PC-3 (cell line): ENCODE measurements around the gene TIMP2. TPM values are rescaled to one million over a fixed set of nuclear protein-coding genes. Genes with fewer than 3 reads are reported as not detected.
A peak's percentile ranks its signal among the peaks of the same experiment; 100 is the strongest.

Experiments
- ATAC-seq: fragments of 200-7000 bp; cut with Tn5 transposase; 2 replicates; pipeline ENCODE4 v1.9.1; 2020; ENCODE audit warnings: mild to moderate bottlenecking, moderate library complexity
- BruUV-seq: library from RNA; stranded (reverse); fragments of 400-500 nt; replicated peaks from 2 replicates; lab custom pipeline; 2021; lab: Mats Ljungman, UMichigan
- CTCF ChIA-PET: fragments of 300-600 bp; sonication (Branson Sonifier 250); formaldehyde crosslinking; loops from one replicate; lab custom pipeline; 2022; ENCODE audit warnings: antibody characterized with exemption; lab: Charles Lee
- POLR2A ChIA-PET: fragments of 300-600 bp; sonication (Branson Sonifier 250); formaldehyde crosslinking; loops from one replicate; lab custom pipeline; 2022; ENCODE audit warnings: antibody characterized with exemption; ENCODE audit not compliant: unreplicated experiment; lab: Charles Lee
- DNase-seq: peaks from one replicate; pipeline ENCODE4 v3.0.0-alpha.2; 2015
- H2AFZ ChIP-seq: fragments of 300-600 bp; sonication (generic); 2 replicates; pipeline ENCODE4 v1.6.0; 2016; ENCODE audit warnings: antibody characterized with exemption, low read length
- H3F3A ChIP-seq: fragments of 300-600 bp; sonication (generic); one replicate; pipeline ENCODE4 v1.6.0; 2017; ENCODE audit warnings: antibody characterized with exemption, low read length, control low read depth, mild to moderate bottlenecking; ENCODE audit not compliant: unreplicated experiment
- H3K27ac ChIP-seq: fragments of 300-600 bp; sonication (generic); 2 replicates; pipeline ENCODE4 v1.5.1; 2016; ENCODE audit warnings: mild to moderate bottlenecking, low read length
- H3K27me3 ChIP-seq: fragments of 300-600 bp; sonication (generic); 2 replicates; pipeline ENCODE4 v1.6.1; 2016; ENCODE audit warnings: low read length, mixed read lengths
- H3K36me3 ChIP-seq: fragments of 300-600 bp; sonication (generic); 2 replicates; pipeline ENCODE4 v1.6.1; 2016; ENCODE audit warnings: low read depth, mixed run types, low read length, mixed read lengths
- H3K4me1 ChIP-seq: fragments of 300-600 bp; sonication (generic); 2 replicates; pipeline ENCODE4 v1.5.1; 2016; ENCODE audit warnings: low read length; ENCODE audit not compliant: insufficient read depth
- H3K4me2 ChIP-seq: fragments of 300-600 bp; sonication (generic); 2 replicates; pipeline ENCODE4 v1.6.0; 2016; ENCODE audit warnings: low read length
- H3K4me3 ChIP-seq: fragments of 300-600 bp; sonication (generic); 2 replicates; pipeline ENCODE4 v1.5.1; 2016; ENCODE audit warnings: mild to moderate bottlenecking, low read length, mixed read lengths
- H3K79me2 ChIP-seq: fragments of 300-600 bp; sonication (generic); 2 replicates; pipeline ENCODE4 v1.6.1; 2017; ENCODE audit warnings: low read length, mixed read lengths
- H3K9ac ChIP-seq: fragments of 300-600 bp; sonication (generic); 2 replicates; pipeline ENCODE4 v1.6.0; 2016; ENCODE audit warnings: mild to moderate bottlenecking, low read length
- H3K9me2 ChIP-seq: fragments of 300-600 bp; sonication (generic); replicated peaks from 2 replicates; pipeline ENCODE4 v1.6.1; 2016; ENCODE audit warnings: mixed run types, low read length, mixed read lengths
- H3K9me3 ChIP-seq: fragments of 300-600 bp; sonication (generic); 2 replicates; pipeline ENCODE4 v1.6.1; 2016; ENCODE audit warnings: low read length, mixed read lengths
- H4K20me1 ChIP-seq: fragments of 300-600 bp; sonication (generic); 2 replicates; pipeline ENCODE4 v1.6.1; 2016; ENCODE audit warnings: low read length, mixed read lengths
- EZH2 ChIP-seq: fragments of 300-600 bp; sonication (generic); IDR thresholded peaks from one replicate; pipeline ENCODE4 v1.6.1; 2017; ENCODE audit warnings: antibody characterized with exemption, mild to moderate bottlenecking, low read length; ENCODE audit not compliant: unreplicated experiment
- EZH2phosphoT487 ChIP-seq: fragments of 300-600 bp; sonication (generic); IDR thresholded peaks from 2 replicates; pipeline ENCODE4 v1.6.1; 2018; ENCODE audit warnings: mild to moderate bottlenecking, antibody characterized with exemption, low read length, borderline replicate concordance
- intact Hi-C: fragments of 100-400 bp; cut with micrococcal nuclease; formaldehyde crosslinking; loops from 2 replicates; pipeline ENCODE4 v1.9.0; 2023
- total RNA-seq: library from RNA; depleted of rRNA; stranded (reverse); fragments of >200 nt; gene quantifications from 2 replicates; pipeline ENCODE4 v1.2.3, GENCODE V29; 2014
- TF ChIP-seq, protein P1 (sequence below): fragments of 300-600 bp; sonication (generic); conservative IDR thresholded peaks from 2 replicates; pipeline ENCODE4 v1.5.1; 2017; ENCODE audit warnings: antibody characterized with exemption, low read depth, mild to moderate bottlenecking, low read length

Gene TIMP2
- total RNA-seq, 1 experiment from 2014 or later: 60.1 TPM

DNA sequence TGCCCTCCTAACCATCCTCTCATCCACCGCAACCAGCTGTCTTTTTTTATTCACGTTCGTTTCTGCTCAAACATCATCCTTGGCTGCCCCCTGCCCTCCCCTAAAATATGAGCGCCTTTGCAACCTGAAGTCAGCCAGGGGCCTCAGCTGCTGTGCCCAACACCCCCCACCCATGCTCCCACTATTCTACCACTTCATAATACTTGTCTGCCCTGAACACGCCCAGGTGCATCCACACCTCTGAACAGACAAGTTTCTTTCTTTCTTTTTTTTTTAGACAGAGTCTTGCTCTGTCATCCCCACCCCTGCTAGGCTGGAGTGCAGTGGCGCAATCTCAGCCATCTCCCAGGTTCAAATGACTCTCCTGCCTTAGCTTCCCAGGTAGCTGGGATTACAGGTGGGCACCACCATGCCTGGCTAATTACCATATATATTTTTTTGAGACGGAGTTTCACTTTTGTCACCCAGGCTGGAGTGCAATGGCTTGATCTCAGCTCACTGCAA, 49.0 kb downstream of the TIMP2 start:
- no peaks in the 10 kb centered on the region for H3K9me3 ChIP-seq
- TF ChIP-seq EZH2phosphoT487 (no peak), EZH2 (no peak)
- TF ChIP-seq, protein P1, sequence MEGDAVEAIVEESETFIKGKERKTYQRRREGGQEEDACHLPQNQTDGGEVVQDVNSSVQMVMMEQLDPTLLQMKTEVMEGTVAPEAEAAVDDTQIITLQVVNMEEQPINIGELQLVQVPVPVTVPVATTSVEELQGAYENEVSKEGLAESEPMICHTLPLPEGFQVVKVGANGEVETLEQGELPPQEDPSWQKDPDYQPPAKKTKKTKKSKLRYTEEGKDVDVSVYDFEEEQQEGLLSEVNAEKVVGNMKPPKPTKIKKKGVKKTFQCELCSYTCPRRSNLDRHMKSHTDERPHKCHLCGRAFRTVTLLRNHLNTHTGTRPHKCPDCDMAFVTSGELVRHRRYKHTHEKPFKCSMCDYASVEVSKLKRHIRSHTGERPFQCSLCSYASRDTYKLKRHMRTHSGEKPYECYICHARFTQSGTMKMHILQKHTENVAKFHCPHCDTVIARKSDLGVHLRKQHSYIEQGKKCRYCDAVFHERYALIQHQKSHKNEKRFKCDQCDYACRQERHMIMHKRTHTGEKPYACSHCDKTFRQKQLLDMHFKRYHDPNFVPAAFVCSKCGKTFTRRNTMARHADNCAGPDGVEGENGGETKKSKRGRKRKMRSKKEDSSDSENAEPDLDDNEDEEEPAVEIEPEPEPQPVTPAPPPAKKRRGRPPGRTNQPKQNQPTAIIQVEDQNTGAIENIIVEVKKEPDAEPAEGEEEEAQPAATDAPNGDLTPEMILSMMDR: no peak
- peaks cover 4% of the 10 kb centered on the region; the same call in 1 of the 2 replicates for H3K36me3 ChIP-seq
- intact Hi-C loops: no loop called here
- peaks cover 5% of the 10 kb centered on the region; the same call in 1 of the 2 replicates for H3K79me2 ChIP-seq
- peak overlapping the region; percentile 59 for H3K27ac ChIP-seq
- peak overlapping the region; percentile 41 for H3K4me2 ChIP-seq
- H3F3A ChIP-seq: no peaks in the 10 kb centered on the region
- CTCF ChIA-PET: no interaction called here
- POLR2A ChIA-PET: no interaction called here
- no peaks in the 10 kb centered on the region for H3K27me3 ChIP-seq
- no peaks in the 10 kb centered on the region for H4K20me1 ChIP-seq
- peaks cover 23% of the 10 kb centered on the region for H3K4me1 ChIP-seq
- ATAC-seq: no peak
- DNase-seq: no peak
- no peaks in the 10 kb centered on the region for H3K9me2 ChIP-seq
- no TSS peak for BruUV-seq
- peak overlapping the region; percentile 29 for H3K9ac ChIP-seq
- H2AFZ ChIP-seq: peak overlapping the region; percentile 43; the same call in 1 of the 2 replicates
- H3K4me3 ChIP-seq: no peak overlapping the region

DNA sequence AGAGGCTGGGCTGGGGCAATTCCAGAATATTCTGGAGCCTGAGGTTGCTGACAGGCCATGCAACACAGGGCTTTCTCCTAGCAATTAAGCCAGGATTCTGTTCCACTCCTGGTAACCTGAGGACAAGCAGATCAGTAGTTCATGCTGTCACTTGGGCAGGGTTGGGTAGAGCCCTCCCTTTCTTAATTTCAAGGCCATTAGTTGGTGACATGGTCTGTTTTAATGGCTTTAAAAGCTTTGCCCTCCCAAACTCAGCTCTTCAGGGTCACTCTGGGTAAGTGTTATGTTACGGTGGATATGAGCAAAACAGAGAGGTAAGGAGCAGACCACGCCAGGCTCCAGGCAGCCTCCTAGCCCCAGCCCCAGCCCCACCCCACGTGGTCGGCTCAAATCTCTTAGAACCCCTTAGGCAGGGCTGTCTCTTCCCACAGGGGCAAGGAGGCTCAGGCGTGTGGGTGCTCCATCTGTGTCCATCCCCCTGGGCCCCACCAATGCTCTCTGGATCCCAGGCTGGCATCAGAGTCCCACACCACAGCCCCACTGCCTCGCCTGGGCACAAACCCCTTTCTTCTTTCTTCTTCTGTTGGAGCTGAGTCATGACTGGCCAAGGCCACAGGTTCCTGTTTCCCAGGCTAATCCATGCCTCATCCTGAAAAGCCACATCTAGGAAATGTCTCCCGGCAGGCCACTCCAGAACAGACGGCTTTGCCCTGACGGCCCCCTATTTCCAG, 49.7 kb downstream of the TIMP2 start:
- CTCF ChIA-PET: interaction anchor here (0.9 kb wide), 1 partner anchor 96 kb away, joined by 4 read pairs; no protein-coding TSS in a partner anchor
- BruUV-seq: no TSS peak
- no peaks in the 10 kb centered on the region for H3K27me3 ChIP-seq
- intact Hi-C loops: no loop called here
- H3K4me1 ChIP-seq: peaks cover 23% of the 10 kb centered on the region
- H3K4me3 ChIP-seq: no peak overlapping the region
- ATAC-seq: peak; percentile 64
- no peaks in the 10 kb centered on the region for H4K20me1 ChIP-seq
- TF ChIP-seq, protein P1: no peak
- TF ChIP-seq EZH2 (no peak), EZH2phosphoT487 (no peak)
- H3K79me2 ChIP-seq: peaks cover 5% of the 10 kb centered on the region; the same call in 1 of the 2 replicates
- no peaks in the 10 kb centered on the region for H3K9me2 ChIP-seq
- H3F3A ChIP-seq: no peaks in the 10 kb centered on the region
- H3K9me3 ChIP-seq: no peaks in the 10 kb centered on the region
- H3K9ac ChIP-seq: peak overlapping the region; percentile 29
- H2AFZ ChIP-seq: peak overlapping the region; percentile 43; the same call in 1 of the 2 replicates
- peak overlapping the region; percentile 41 for H3K4me2 ChIP-seq
- POLR2A ChIA-PET: interaction anchor here (0.7 kb wide), 1 partner anchor 8 kb away, joined by 7 read pairs; no protein-coding TSS in a partner anchor
- DNase-seq: peak; percentile 52
- H3K27ac ChIP-seq: peak overlapping the region; percentile 59
- H3K36me3 ChIP-seq: peaks cover 4% of the 10 kb centered on the region; the same call in 1 of the 2 replicates
